T-helper 9 cell (primary cell): ENCODE measurements around the gene IL17B.
A peak's percentile ranks its signal among the peaks of the same experiment; 100 is the strongest.
"Not testable (repeated sequence)": the region's sequence is repeated elsewhere in the genome, so short reads cannot be mapped to it uniquely, and the experiment has no call there.

Experiments used
- DNase-seq: peaks from one replicate; pipeline ENCODE4 v3.0.0-alpha.2; 2020

The IL17B gene

GRCh38 chr5:149399775-149400174 is 20.7 kb upstream of the IL17B start:
- DNase-seq, result no peak

- DNase-seq, result not testable (repeated sequence)
Observed at GRCh38 chr5:149398747-149399266, 19.7 kb upstream of the IL17B start.

DNA sequence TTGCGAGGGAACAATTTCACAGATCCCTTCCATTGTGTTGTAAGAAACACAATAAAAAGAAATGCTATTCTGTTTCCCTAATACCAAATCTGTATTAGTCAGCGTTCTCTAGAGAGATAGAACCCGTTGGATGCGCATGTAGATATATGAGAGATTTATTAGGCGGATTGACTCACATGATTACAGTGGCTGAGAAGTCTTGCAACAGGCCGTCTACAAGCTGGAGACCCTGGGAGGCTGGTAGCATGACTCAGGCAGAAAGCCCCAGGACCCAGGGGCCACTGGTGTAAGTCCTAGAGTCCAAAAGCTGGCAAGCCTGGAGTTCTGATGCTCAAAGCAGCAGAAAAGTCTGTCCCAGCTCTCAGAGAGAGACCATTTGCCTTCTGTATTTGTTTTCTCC is 18.4 kb upstream of the IL17B start:
- DNase-seq, result no peak

- DNase-seq, result not testable (repeated sequence)
Observed at GRCh38 chr5:149394996-149395395, 15.9 kb upstream of the IL17B start.

- DNase-seq, result no peak
Observed at GRCh38 chr5:149392718-149393117, 13.6 kb upstream of the IL17B start.

GRCh38 chr5:149391524-149391923 is 12.4 kb upstream of the IL17B start:
- no peak for DNase-seq

DNA sequence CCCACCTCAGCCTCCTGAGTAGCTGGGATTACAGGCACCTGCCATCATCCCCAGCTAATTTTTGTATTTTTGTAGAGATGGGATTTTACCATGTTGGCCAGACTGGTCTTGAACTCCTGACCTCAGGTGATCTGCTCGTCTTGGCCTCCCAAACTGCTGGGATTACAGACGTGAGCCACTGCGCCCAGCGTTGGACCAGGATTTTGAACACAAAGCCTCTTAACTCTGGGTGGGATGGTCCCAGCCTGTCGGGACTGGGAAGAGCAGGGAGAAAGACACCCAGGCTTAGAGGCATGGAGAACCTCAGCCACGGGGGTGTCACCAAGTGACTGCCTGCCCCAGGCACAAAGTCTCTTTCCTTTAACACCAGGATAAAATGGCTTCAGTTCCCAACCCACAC is 12.0 kb upstream of the IL17B start:
- DNase-seq, result not testable (repeated sequence)

- no peak for DNase-seq
Observed at GRCh38 chr5:149389552-149390495, 10.7 kb upstream of the IL17B start.

- DNase-seq, result no peak
Observed at GRCh38 chr5:149388498-149389190, 9.6 kb upstream of the IL17B start.

DNA sequence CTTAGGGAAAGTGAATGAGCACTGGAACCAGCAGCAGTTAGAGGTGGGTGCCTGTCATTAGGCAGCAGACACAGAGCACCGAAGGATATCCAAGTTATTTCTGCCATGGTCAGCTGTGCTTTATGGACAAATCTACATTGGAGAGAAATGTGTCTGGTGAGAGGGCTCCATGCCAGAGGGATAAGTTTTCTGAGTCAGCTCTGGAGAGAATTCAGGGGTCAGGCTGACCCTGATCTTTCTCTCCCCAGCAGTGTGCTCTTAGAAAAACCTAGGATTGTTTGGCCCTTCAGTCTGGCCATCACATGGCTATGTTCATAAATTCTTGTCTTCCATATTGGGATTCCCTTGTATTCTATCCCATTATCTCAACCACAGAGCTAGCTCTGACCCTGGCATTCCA is 8.9 kb upstream of the IL17B start:
- no peak for DNase-seq

DNA sequence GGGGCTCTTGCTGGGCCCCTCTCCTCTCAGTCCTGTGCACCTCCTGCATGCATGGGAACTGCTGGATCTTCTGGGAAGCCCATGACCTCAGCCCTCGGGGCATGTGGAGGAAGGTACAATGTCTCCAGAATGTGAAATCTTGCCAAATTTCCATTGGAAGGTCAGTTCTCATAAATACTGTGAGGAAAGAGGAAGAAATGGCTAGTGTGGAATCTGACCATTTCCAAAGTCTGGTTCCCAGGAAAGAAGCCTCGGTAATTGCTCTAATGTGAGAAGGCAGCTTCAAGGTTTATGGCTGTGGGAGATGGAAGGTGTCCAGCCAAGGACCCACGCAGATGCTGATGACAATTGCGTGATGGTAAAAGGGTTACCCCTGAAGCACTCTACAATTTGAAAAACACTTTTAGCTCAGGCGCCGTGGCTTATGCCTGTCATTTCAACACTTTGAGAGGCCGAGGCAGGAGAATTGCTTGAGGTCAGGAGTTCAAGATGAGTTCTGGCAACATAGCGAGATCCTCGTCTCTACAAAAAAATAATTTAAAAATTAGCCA is 8.1 kb upstream of the IL17B start:
- DNase-seq, result no peak

DNA sequence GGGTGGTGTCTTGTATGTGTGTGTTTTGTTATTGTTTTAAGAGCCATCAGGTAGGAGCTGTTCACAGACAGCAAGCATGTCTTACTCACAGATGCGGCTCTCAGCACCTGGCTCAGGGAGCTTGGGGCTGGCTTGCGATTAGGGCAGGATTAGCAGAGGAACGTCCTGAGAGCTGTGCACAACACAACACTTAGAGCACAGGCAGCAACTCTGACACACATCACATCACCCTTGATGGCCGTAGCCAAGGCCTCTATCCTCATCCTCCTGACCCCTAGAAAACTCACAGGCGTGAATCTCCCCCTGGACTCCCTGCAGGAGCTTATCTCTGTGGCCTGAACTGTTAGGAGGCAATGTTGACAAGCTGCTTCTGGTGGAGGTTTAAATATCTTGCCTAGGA is 7.1 kb upstream of the IL17B start:
- DNase-seq, result no peak

- DNase-seq, result no peak
Observed at GRCh38 chr5:149383399-149383798, 4.3 kb upstream of the IL17B start.

DNA sequence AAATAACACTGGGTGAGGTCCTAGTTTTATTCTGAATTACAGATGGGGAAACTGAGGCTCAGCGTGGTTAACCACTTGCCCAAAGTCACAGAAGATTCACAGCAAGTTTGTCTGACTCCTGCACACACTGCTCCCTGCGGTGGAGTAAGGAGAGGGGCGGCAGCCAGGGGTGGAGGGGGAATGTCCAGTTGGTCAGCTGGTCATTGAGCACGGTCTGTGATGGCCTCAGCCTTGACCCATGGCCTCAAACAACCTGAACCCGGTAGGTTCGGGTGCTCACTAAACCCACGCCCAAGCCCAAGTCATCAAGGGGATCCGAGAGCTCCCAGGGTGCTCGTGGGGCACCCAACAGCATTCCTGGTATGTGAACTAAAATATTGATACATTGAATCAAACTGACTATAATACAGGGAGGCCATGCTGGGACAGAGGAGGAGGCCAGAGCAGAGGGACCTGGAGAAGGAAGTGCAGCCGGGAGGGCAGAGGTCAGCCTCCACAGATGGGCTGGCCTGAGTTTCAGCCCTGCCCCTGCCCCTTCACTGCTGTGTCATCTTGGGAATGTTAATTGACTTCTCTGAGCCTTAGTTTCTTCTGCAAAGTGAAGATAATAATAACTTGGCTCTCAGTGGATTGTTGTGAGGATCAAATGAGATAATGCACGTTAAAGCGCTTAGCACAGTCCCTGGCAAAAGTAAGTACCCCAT is 3.6 kb upstream of the IL17B start:
- no peak for DNase-seq

GRCh38 chr5:149381986-149382338 is 2.9 kb upstream of the IL17B start:
- peak; percentile 75 for DNase-seq

DNA sequence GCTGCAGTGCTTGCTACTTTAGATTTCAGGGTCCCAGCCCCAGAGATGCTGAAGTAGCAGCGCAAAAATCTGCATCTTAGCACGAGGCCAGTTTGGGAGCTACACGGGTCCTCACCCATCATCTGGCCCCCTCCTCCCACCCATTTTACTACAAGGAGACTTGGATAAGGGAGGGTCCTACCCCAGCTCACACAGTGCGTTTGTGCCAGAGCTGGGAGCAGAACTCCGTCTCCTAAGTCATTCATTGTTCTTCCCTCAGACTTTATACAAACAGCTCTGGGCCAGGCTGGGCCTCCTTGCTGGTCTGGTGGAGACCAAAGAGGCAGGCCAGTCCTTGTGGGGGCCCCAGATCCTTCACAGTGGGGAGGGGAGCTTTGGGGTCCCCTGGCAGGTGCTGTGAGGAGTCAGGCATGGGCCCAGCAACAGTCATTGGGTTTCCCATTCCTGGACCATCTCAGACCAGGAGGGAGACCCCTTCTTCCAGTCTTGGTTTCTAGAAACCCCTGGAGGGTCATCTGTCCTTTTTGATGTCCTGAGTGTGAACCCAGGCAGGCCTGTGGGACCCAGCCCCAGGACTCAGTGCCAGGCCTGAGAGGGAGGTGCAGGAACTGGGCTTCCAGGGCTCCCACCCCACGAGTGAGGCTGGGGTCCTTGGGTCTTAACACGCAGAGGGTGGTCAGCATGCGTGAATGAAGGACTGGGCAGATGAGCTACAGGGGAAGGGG is 2.3 kb upstream of the IL17B start:
- no peak for DNase-seq

DNA sequence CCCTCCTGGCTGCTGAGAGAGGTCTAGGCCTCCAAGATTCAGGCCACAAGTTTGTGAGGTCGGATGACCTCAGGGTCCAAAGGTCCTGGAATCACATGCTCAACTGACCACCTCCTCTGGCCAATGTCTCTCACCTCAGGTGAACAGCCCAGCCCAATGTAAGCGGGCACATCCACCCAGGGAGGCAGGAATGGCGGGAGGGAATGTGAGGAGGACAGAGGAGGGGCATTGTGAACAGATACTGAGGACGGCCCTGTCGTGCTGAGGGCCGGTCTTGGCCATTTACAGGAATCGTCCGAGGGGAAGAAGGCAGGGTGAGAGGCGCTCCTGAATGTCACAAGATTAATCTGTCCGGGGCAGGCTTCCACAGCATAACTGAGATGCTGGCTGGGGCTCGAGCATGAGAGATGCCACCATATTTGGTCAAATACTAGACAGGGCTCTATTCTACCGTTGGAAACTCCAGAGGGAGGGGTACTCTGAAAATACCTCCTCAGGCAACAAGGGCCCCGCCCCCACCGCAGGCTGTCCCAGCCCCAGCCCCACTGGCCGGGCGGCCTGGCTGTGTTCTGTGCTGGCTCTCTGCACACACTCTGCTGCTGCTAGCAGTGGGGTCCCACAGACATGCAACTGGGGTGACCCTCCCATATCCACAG is 1.5 kb upstream of the IL17B start:
- no peak for DNase-seq

- no peak for DNase-seq
Observed at GRCh38 chr5:149379818-149380374, 804 bp upstream of the IL17B start.

- no peak for DNase-seq
Observed at GRCh38 chr5:149378241-149378820, 761 bp downstream of the IL17B start.

- DNase-seq, result no peak
Observed at GRCh38 chr5:149376711-149377447, 2.2 kb downstream of the IL17B start.
